GM06990 (cell line): ENCODE measurements around the gene KCNAB1.

Experiments
- DNase-seq: peaks from one replicate; pipeline ENCODE4 v3.0.0-alpha.2; 2011; ENCODE audit not compliant: insufficient read length; ENCODE audit errors: extremely low read depth
- H3K27me3 ChIP-seq: replicated peaks from 2 replicates; pipeline ENCODE4 v1.6.0; 2011; ENCODE audit warnings: low read length; ENCODE audit not compliant: control insufficient read depth, insufficient read depth
- H3K36me3 ChIP-seq: 2 replicates; pipeline ENCODE4 v1.5.1; 2011; ENCODE audit warnings: low read length; ENCODE audit not compliant: control insufficient read depth, insufficient read depth
- H3K4me3 ChIP-seq: replicated peaks from 2 replicates; pipeline ENCODE4 v1.5.1; 2011; ENCODE audit warnings: low read depth, mild to moderate bottlenecking, control low read depth, low read length
- TF ChIP-seq, protein P1 (sequence below): IDR thresholded peaks from 2 replicates; pipeline ENCODE4 v1.5.1; 2011; ENCODE audit warnings: low read length, control low read depth, mild to moderate bottlenecking, inconsistent platforms; ENCODE audit not compliant: insufficient read depth, poor library complexity, severe bottlenecking

Gene KCNAB1

DNA sequence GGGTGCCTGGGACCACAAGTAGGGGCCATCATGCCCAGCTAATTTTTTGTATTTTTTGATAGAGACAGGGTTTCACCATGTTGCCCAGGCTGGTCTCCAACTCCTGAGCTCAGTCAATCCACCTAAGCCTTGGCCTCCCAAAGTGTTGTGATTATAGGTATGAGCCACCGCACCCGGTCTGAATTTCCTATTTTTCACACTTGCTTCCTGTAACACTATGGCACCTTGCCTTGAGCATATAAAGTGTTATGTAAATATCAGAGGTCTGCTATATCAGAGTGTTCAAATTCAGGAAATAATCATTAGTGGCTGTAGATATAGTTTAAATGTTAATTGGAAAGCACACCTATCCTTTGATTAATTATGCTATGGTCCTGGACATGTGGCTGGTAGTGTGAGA is 165.2 kb downstream of the KCNAB1 start:
- Histone ChIP-seq H3K36me3 (no peaks in the 10 kb centered on the region), H3K4me3 (no peak overlapping the region), H3K27me3 (no peaks in the 10 kb centered on the region; the same call in 1 of the 2 replicates)
- TF ChIP-seq, protein P1, sequence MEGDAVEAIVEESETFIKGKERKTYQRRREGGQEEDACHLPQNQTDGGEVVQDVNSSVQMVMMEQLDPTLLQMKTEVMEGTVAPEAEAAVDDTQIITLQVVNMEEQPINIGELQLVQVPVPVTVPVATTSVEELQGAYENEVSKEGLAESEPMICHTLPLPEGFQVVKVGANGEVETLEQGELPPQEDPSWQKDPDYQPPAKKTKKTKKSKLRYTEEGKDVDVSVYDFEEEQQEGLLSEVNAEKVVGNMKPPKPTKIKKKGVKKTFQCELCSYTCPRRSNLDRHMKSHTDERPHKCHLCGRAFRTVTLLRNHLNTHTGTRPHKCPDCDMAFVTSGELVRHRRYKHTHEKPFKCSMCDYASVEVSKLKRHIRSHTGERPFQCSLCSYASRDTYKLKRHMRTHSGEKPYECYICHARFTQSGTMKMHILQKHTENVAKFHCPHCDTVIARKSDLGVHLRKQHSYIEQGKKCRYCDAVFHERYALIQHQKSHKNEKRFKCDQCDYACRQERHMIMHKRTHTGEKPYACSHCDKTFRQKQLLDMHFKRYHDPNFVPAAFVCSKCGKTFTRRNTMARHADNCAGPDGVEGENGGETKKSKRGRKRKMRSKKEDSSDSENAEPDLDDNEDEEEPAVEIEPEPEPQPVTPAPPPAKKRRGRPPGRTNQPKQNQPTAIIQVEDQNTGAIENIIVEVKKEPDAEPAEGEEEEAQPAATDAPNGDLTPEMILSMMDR = no peak
- no peak for DNase-seq

DNA sequence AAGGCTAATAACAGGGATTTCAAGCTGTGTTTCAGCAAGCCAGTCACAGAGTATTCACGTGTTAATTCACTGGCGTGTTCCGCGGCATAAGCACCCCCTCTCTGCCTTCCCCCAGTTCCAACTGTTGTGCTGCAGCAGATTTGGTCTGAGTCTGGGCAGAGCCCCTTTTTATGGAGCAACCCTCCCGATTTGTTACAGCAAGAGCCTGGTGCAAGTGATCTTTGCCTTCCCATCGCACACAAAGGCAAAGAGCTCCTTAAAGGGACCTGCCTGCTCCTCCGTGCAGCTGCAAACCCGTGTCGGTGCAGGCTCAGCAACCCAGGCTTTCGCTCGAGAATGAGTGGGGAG is 170.5 kb downstream of the KCNAB1 start:
- peaks cover 2% of the 10 kb centered on the region; the same call in 1 of the 2 replicates for H3K27me3 ChIP-seq
- no peak for DNase-seq
- H3K36me3 ChIP-seq = no peaks in the 10 kb centered on the region
- TF ChIP-seq, protein P1 = no peak
- H3K4me3 ChIP-seq = no peak overlapping the region

DNA sequence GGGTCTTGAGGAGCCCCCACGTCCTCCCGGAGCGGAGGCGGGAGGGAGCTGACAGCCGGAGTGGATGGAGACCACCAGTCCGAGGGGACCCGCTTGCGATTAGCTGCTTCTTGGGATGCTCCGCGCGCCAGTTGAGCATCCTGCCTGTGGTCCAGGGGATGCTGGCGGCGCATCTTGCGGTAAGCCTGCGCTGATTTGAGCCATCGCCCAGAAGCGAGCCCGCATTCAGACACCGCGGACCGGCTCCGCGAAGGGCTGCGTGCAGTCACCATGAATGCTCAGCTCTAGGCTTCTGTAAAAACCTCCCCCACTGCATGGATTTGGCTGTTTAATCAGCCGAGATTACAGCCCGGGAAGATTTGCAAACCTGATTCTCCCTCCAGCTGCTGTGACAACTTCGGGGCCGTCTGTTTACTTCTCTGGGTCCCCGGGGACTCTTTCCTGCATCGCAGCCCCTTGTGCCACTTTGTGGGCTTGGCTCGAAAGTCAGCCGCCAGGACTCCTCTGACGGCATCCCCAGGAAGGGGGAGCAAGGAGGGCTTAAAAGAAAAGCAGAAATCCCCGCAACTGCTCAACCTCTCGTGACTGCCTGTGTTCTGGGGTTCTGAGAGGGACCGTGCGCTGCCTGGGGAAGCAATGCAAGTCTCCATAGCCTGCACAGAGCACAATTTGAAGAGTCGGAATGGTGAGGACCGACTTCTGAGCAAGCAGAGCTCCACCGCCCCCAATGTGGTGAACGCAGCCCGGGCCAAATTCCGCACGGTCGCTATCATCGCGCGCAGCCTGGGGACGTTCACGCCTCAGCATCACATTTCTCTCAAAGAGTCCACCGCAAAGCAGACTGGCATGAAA is 171.1 kb downstream of the KCNAB1 start:
- TF ChIP-seq, protein P1 = no peak
- peaks cover 2% of the 10 kb centered on the region; the same call in 1 of the 2 replicates for H3K27me3 ChIP-seq
- no peak for DNase-seq
- H3K4me3 ChIP-seq = no peak overlapping the region
- no peaks in the 10 kb centered on the region for H3K36me3 ChIP-seq

DNA sequence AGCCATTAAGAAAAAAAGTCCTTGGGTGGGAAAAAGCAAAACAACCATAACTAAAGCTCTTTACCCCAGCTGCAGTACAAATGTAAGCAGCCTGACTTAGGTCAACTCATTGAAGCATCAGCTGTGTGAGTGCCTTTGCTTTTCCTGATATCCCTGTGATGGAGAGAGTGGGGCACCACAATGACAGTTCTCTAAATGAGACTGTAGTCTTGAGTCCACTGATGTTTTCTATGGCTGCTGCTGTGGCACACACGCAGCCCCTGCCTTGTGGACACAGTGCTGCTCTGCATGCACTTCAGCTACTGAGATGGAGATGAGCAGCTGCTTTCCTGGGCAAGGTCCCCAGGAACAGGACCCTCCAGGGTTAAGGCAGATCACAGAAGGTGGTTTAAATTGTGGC is 173.2 kb downstream of the KCNAB1 start:
- H3K4me3 ChIP-seq = no peak overlapping the region
- no peak for DNase-seq
- no peaks in the 10 kb centered on the region for H3K36me3 ChIP-seq
- peaks cover 2% of the 10 kb centered on the region; the same call in 1 of the 2 replicates for H3K27me3 ChIP-seq
- TF ChIP-seq, protein P1 = no peak

DNA sequence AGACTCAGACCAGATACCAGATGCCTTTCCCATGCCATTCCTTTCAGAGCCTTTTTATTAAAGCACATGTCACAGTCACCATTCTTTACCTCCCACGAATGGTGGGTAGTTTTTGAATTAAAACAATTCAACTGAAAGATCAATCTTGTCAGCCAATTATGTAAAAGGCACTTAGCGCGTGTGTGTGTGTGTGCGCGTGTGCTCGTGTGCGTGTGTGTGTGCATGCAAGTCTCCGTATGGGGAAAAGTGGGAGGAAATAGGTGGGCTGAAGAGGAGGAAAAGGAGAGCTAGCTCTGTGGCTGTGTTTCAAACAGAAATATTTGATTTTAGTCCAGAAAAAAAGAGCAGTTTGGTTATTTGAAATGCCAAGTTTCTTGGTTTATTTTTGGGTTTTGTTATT is 177.2 kb downstream of the KCNAB1 start:
- DNase-seq = no peak
- Histone ChIP-seq H3K4me3 (no peak overlapping the region), H3K36me3 (no peaks in the 10 kb centered on the region), H3K27me3 (no peaks in the 10 kb centered on the region)
- TF ChIP-seq, protein P1 = no peak
